ENCODE measurements around the gene TIMM13.
"Not testable (repeated sequence)": the region's sequence is repeated elsewhere in the genome, so short reads cannot be mapped to it uniquely, and the experiment has no call there.

Gene TIMM13

DNA sequence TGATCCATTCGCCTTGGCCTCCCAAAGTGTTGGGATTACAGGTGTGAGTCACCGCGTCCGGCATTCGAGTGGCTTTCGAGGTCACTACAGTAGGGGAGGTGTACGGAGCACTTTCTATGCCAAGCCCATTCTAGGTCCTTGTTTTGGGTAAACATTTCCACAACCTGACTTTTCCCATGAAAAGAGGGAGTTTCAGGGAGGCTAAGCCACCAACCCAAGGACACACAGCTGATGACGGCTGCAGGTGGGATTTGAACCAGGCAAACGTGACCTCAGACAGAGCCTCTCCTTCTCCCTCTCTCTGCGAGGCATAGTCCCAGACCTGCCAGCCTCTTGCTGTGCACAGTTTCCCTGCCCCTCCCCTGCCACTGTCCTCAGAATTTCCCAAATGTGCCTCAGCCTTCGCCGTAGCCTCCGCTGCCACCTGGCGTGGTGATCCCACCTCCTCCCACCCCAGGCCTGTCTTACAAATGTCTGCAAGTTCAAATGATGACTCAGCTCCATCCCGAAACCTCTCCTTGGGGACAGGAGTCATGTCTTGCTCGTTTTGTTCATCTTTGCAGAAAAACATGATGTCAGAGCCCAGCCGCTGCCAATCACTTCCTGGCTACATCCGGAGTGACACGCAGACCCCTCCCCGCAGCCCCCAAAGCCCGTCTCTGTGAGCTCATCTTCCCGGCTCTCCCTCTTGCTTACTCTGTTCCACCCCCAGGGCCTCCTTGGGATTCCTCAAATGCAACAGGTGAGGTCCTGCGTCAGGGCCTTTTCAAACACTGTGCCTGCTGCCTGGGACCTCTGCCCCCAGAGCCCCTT lies 41.9 kb upstream of the TIMM13 start:
- TF ChIP-seq, protein P1, sequence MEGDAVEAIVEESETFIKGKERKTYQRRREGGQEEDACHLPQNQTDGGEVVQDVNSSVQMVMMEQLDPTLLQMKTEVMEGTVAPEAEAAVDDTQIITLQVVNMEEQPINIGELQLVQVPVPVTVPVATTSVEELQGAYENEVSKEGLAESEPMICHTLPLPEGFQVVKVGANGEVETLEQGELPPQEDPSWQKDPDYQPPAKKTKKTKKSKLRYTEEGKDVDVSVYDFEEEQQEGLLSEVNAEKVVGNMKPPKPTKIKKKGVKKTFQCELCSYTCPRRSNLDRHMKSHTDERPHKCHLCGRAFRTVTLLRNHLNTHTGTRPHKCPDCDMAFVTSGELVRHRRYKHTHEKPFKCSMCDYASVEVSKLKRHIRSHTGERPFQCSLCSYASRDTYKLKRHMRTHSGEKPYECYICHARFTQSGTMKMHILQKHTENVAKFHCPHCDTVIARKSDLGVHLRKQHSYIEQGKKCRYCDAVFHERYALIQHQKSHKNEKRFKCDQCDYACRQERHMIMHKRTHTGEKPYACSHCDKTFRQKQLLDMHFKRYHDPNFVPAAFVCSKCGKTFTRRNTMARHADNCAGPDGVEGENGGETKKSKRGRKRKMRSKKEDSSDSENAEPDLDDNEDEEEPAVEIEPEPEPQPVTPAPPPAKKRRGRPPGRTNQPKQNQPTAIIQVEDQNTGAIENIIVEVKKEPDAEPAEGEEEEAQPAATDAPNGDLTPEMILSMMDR (IDR thresholded peaks at IDR 0.05; ENCODE audit: control insufficient read depth, insufficient read depth, low read depth, low read length, missing control alignments) = no peak
- no peak for DNase-seq (ENCODE audit: low read depth)
- no peak overlapping the region for H3K4me3 ChIP-seq (ENCODE audit: control insufficient read depth, low read depth, low read length)

DNA sequence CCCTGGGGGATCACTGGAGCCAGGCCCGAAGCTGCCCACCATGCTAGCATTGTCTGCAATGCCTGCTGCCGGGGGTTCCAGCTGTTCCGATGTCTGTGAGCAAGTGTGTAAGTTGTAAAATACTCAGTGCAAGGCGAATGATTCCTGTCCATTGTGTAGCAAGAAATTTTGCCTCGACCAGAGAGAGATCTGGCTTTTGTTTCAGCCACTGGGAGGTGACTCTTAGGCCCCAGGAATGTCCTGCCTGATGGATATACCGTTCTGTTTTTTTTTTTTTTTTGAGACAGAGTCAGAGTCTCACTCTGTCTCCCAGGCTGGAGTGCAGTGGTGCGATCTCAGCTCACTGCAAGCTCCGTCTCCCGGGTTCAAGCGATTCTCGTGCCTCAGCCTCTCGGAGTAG lies 41.2 kb upstream of the TIMM13 start:
- DNase-seq (ENCODE audit: low read depth) = no peak
- TF ChIP-seq, protein P1 (IDR thresholded peaks at IDR 0.05; ENCODE audit: control insufficient read depth, insufficient read depth, low read depth, low read length, missing control alignments) = no peak
- H3K4me3 ChIP-seq (ENCODE audit: control insufficient read depth, low read depth, low read length) = no peak overlapping the region

DNA sequence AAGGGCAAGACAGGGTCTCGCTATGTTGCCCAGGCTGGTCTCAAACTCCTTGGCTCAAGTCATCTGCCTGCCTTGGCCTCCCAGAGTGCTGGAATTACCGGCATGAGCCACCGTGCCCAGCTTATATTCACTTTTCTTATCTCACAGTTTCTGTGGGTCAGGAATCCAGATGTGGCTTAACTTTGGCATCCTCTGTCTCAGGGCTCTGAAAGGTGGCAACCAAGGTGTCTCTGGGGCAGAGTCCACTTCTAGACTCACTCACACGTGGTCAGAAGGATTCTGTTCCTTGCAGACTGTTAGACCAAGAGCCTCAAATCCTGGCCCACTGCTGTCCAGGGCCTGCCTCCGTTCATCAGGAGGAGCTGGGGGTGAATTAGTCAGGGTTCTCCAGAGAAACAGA lies 37.0 kb upstream of the TIMM13 start:
- TF ChIP-seq, protein P1 (IDR thresholded peaks at IDR 0.05; ENCODE audit: control insufficient read depth, insufficient read depth, low read depth, low read length, missing control alignments) = no peak
- DNase-seq (ENCODE audit: low read depth) = no peak
- H3K4me3 ChIP-seq (ENCODE audit: control insufficient read depth, low read depth, low read length) = no peak overlapping the region

DNA sequence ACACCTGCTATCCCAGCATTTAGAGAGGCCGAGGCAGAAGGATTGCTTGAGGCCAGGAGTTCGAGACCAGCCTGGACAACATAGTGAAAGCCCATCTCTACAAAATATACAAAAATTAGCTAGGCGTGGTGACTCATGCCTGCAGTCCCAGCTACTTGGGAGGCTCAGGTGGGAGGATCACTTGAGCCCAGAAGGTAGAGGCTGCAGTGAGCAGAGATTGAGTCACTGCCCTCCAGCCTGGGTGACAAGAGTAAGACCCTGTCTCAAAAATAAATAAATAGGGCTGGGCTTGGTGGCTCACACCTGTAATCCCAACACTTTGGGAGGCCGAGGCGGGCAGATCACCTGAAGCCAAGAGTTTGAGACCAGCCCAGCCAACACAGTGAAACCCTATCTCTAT lies 36.3 kb upstream of the TIMM13 start:
- DNase-seq (ENCODE audit: low read depth); H3K4me3 ChIP-seq (ENCODE audit: control insufficient read depth, low read depth, low read length): not testable (repeated sequence)

DNA sequence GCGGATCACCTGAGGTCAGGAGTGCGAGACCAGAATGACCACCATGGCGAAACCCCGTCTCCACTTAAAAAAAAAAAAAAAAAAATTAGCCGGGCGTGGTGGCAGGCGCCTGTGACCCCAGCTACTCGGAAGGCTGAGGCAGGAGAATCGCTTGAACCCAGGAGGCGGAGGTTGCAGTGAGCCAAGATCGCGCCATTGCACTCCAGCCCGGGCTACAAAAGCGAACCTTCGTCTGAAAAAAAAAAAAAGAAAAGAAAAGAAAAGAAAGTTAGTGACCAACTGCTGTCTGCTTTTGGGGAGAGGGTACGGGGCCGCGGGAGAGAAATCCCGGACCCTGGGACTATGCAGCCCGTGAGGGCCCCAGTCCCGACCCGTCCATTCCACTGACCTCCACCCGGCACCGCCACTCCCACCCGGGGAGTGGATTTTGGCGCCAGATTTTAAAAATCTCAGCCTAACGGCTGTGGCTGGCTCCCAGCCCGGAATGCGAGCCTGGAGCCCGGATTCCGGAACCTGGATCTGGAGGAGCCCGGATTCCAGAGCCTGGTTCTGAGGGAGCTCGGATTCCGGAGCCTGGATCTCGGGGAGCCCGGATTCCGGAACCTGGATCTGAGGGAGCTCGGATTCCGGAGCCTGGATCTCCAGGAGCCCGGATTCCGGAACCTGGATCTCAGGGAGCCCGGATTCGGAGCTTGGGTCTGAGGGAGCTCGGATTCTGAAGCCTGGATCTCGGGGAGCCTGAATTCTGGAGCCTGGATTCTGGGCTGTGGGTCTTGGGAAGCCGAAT lies 35.4 kb upstream of the TIMM13 start:
- peak; percentile 96 for DNase-seq (ENCODE audit: low read depth)
- peak overlapping the region; percentile 64 for H3K4me3 ChIP-seq (ENCODE audit: control insufficient read depth, low read depth, low read length)
- TF ChIP-seq, protein P1 (IDR thresholded peaks at IDR 0.05; ENCODE audit: control insufficient read depth, insufficient read depth, low read depth, low read length, missing control alignments) = no peak

DNA sequence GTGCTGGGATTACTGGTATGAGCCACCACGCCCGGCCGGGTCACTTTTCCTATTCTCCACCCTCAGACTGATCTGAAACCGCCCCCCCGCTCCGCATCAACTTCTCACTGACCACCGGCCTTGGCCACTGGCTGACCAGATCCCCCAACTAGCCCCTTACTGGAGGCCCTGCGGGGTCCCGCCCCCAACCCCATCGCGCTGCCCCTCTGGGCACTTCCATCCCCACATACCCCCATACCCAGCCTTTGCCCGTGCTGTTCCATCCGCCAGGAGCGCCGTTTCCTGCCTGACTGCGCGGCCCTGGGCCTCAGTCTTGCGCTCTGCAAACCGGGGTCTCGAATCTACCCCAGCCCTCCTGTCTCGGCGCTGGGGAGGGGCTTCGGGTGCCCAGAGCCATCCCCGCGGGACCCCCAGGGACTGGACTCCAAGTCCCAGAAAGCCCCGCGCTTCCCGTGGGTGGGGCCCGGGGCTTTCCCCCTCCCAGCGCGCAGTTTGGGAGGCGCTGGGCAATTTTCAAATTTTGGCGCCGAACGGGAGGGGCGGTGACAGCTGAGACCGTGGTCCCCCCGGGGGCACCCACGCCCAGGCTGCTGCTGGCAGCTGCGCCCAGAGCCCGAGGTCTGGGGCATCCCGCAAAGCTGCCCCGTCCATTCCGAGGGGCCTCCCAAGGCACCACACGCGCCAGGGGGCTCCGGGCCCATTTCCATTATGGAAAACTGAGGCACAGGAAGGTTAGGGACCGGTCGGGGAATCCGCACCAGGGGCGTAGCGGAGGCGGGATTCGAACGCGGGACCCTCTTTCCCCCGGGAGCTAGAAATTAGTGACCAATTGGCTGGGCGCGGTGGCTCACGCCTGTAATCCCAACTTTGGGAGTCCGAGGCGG lies 34.6 kb upstream of the TIMM13 start:
- no peak for DNase-seq (ENCODE audit: low read depth)

More for the DNA sequence above, 34.6 kb upstream of the TIMM13 start:
- TF ChIP-seq, protein P1 (IDR thresholded peaks at IDR 0.05; ENCODE audit: control insufficient read depth, insufficient read depth, low read depth, low read length, missing control alignments) = peak; percentile 25
- H3K4me3 ChIP-seq (ENCODE audit: control insufficient read depth, low read depth, low read length) = peak overlapping the region; percentile 64
